HepG2 (cell line): Measurements from ENCODE around the gene TBX18. TPM values are rescaled to one million over a fixed set of nuclear protein-coding genes. Genes with fewer than 3 reads are reported as not detected.

Source experiments
- ATAC-seq: fragments of 200-7000 bp; cut with Tn5 transposase; 3 replicates; pipeline ENCODE4 v1.9.1; 2020; ENCODE audit warnings: mild to moderate bottlenecking, moderate library complexity
- BruUV-seq: library from RNA; stranded (reverse); fragments of 400-500 nt; replicated peaks from 2 replicates; lab custom pipeline; 2021; lab: Mats Ljungman, UMichigan
- CTCF ChIA-PET: fragments of 300-600 bp; formaldehyde crosslinking; extraction: SDS; loops from one replicate; lab custom pipeline; 2021; ENCODE audit warnings: low total read pairs, inconsistent platforms, low intra/inter-chr PET ratio; lab: Yijun Ruan, JAX
- POLR2A ChIA-PET: fragments of 350-600 bp; sonication (Branson Sonifier 250); formaldehyde crosslinking; loops from one replicate; lab custom pipeline; 2020; ENCODE audit warnings: antibody characterized with exemption, inconsistent platforms; lab: Yijun Ruan, JAX
- DNase-seq: peaks from one replicate; pipeline ENCODE4 v3.0.0-alpha.2; 2015; ENCODE audit warnings: low spot score
- FAIRE-seq: peaks from 3 replicates; lab custom pipeline; 2011; peaks lifted over from hg19 to GRCh38; lab: Jason Lieb, UNC
- H2AFZ ChIP-seq: one replicate; pipeline ENCODE4 v1.6.1; 2011; ENCODE audit warnings: low read length, inconsistent platforms
- H3K27ac ChIP-seq: fragments of 300-600 bp; 3 replicates; pipeline ENCODE4 v1.8.0; 2011; ENCODE audit warnings: mixed run types, mild to moderate bottlenecking, mixed read lengths, low read length, inconsistent platforms; ENCODE audit not compliant: insufficient read depth; ENCODE audit errors: extremely low read length
- H3K27me3 ChIP-seq, 2 experiments: fragments of 200-600 bp in 1 of 2; 2 replicates in 1 of 2; 3 replicates in 1 of 2; pipeline versions ENCODE4 v1.6.0 to v1.8.0; 2011; ENCODE audit warnings: low read length in 2 of 2, mild to moderate bottlenecking in 2 of 2, moderate library complexity in 2 of 2, inconsistent platforms in 1 of 2; ENCODE audit not compliant: insufficient read depth in 2 of 2, control insufficient read depth in 1 of 2
- H3K36me3 ChIP-seq, 2 experiments: fragments of 200-600 bp in 1 of 2; replicated peaks in 1 of 2; 2 replicates in 1 of 2; 3 replicates in 1 of 2; pipeline versions ENCODE4 v1.5.1 to v1.8.0; 2011; ENCODE audit warnings: low read length in 2 of 2, inconsistent platforms in 1 of 2; ENCODE audit not compliant: insufficient read depth in 2 of 2, control insufficient read depth in 1 of 2
- H3K4me1 ChIP-seq: 2 replicates; pipeline ENCODE4 v1.5.1; 2012; ENCODE audit warnings: low read length, inconsistent platforms; ENCODE audit not compliant: insufficient read depth
- H3K4me2 ChIP-seq: 2 replicates; pipeline ENCODE4 v1.6.0; 2011; ENCODE audit warnings: low read depth, low read length, inconsistent platforms
- H3K4me3 ChIP-seq, 3 experiments: fragments of 200-600 bp in 1 of 3; sonication (generic), shearing (Covaris generic) in 1 of 3; replicated peaks in 1 of 3; 2 replicates each; pipeline ENCODE4 v1.5.1; 2011 to 2016; ENCODE audit warnings: low read length in 3 of 3, inconsistent platforms in 2 of 3, low read depth in 2 of 3, mild to moderate bottlenecking in 2 of 3, control low read depth in 1 of 3, mixed read lengths in 1 of 3; ENCODE audit not compliant: insufficient read depth in 1 of 3
- H3K79me2 ChIP-seq: one replicate; pipeline ENCODE4 v1.6.1; 2011; ENCODE audit warnings: low read length, inconsistent platforms; ENCODE audit not compliant: insufficient read depth
- H3K9ac ChIP-seq: 2 replicates; pipeline ENCODE4 v1.6.0; 2011; ENCODE audit warnings: mild to moderate bottlenecking, low read depth, low read length, inconsistent platforms; ENCODE audit not compliant: insufficient read depth
- H3K9me3 ChIP-seq: 2 replicates; pipeline ENCODE4 v1.5.1; 2012; ENCODE audit warnings: mild to moderate bottlenecking, low read length
- H4K20me1 ChIP-seq: 2 replicates; pipeline ENCODE4 v1.6.0; 2011; ENCODE audit warnings: inconsistent platforms, mild to moderate bottlenecking, low read length, moderate library complexity; ENCODE audit not compliant: insufficient read depth
- BRCA1 ChIP-seq: sonication (generic); formaldehyde crosslinking; IDR thresholded peaks from 2 replicates; pipeline ENCODE4 v1.4.0; 2020; ENCODE audit warnings: missing genetic modification reagents
- GABPB1 ChIP-seq: IDR thresholded peaks from 2 replicates; pipeline ENCODE4 v1.6.1; 2016; ENCODE audit warnings: mild to moderate bottlenecking, missing genetic modification reagents, moderate library complexity, missing compliant biosample characterization
- HHEX ChIP-seq: IDR thresholded peaks from 2 replicates; pipeline ENCODE4 v1.6.1; 2016; ENCODE audit warnings: control low read depth
- KDM6A ChIP-seq: IDR thresholded peaks from 2 replicates; pipeline ENCODE4 v1.6.1; 2016; ENCODE audit warnings: low read depth
- MED1 ChIP-seq: sonication (generic); formaldehyde crosslinking; IDR thresholded peaks from 2 replicates; pipeline ENCODE4 v1.4.0; 2020; ENCODE audit warnings: missing genetic modification reagents
- MEF2D ChIP-seq: sonication (generic); formaldehyde crosslinking; IDR thresholded peaks from 2 replicates; pipeline ENCODE4 v1.5.1; 2020; ENCODE audit warnings: mild to moderate bottlenecking, missing genetic modification reagents
- SATB2 ChIP-seq: sonication (generic); formaldehyde crosslinking; IDR thresholded peaks from 2 replicates; pipeline ENCODE4 v1.5.0; 2020; ENCODE audit warnings: missing genetic modification reagents
- SP5 ChIP-seq: IDR thresholded peaks from 2 replicates; pipeline ENCODE4 v1.6.1; 2016; ENCODE audit warnings: low read depth, borderline replicate concordance
- THAP9 ChIP-seq: sonication (generic); formaldehyde crosslinking; IDR thresholded peaks from 2 replicates; pipeline ENCODE4; 2020; ENCODE audit warnings: missing genetic modification reagents, mild to moderate bottlenecking, borderline replicate concordance
- TP53 ChIP-seq: sonication (generic); formaldehyde crosslinking; conservative IDR thresholded peaks from 2 replicates; pipeline ENCODE4 v1.4.0; 2020; ENCODE audit warnings: missing genetic modification reagents
- ZBTB7A ChIP-seq: sonication (generic); formaldehyde crosslinking; IDR thresholded peaks from 2 replicates; pipeline ENCODE4 v1.8.0; 2022; ENCODE audit warnings: mild to moderate bottlenecking, missing genetic modification reagents
- ZFYVE20 ChIP-seq: sonication (generic); formaldehyde crosslinking; IDR thresholded peaks from 2 replicates; pipeline ENCODE4 v1.8.0; 2023; ENCODE audit warnings: low read depth, mild to moderate bottlenecking, moderate library complexity, missing genetic modification reagents, borderline replicate concordance
- WGBS: methylation state at CpG from one replicate; pipeline ENCODE4 v1.1.6; 2017; ENCODE audit warnings: low lambda C conversion rate; 5-methylcytosine and 5-hydroxymethylcytosine counted together
- in situ Hi-C: cut with HindIII; loops from 2 replicates; pipeline ENCODE4 v1.10.0; 2017; ENCODE audit warnings: low pct_unique_long_range_greater_than_20kb; ENCODE audit not compliant: extremely low pct_ligation_motif_present
- intact Hi-C: fragments of 100-400 bp; cut with micrococcal nuclease; formaldehyde crosslinking; loops from one replicate; pipeline ENCODE4 v1.10.0; 2022; ENCODE audit not compliant: unreplicated experiment
- polyA plus RNA-seq, 8 experiments: library from polyadenylated mRNA; depleted of rRNA in 3 of 8; stranded (reverse) in 7 of 8; unstranded in 1 of 8; fragments of >200 nt; fragmentation: Illumina TruSeq in 4 of 8; extraction: Trizol in 4 of 8; gene quantifications; 2 replicates each; pipeline versions ENCODE4 v1.2.1 to v1.2.3, GENCODE V29; 2011 to 2016; ENCODE audit warnings: low read depth in 4 of 8, missing spikeins in 1 of 8, mixed read lengths in 1 of 8; ENCODE audit not compliant: insufficient read depth in 1 of 8
- total RNA-seq, 5 experiments: library from RNA; depleted of rRNA; stranded (reverse); fragments of >200 nt; fragmentation: Illumina TruSeq; extraction: Trizol; gene quantifications; 2 replicates each; pipeline ENCODE4 v1.2.3, GENCODE V29; 2016; ENCODE audit warnings: low read depth in 1 of 5
- TF ChIP-seq, protein P1 (sequence below): sonication (generic); formaldehyde crosslinking; IDR thresholded peaks from 2 replicates; pipeline ENCODE4 v1.4.0; 2020; ENCODE audit warnings: mild to moderate bottlenecking, missing genetic modification reagents

The TBX18 gene
- total and polyA plus RNA-seq, 2 of the 13 experiments (the other 11 are each of a cell fraction or from before 2014, with no cell fraction given): not detected

GRCh38 chr6:84773431-84774156 lies 9.2 kb upstream of the TBX18 start (continued):
- TF ChIP-seq, protein P1, sequence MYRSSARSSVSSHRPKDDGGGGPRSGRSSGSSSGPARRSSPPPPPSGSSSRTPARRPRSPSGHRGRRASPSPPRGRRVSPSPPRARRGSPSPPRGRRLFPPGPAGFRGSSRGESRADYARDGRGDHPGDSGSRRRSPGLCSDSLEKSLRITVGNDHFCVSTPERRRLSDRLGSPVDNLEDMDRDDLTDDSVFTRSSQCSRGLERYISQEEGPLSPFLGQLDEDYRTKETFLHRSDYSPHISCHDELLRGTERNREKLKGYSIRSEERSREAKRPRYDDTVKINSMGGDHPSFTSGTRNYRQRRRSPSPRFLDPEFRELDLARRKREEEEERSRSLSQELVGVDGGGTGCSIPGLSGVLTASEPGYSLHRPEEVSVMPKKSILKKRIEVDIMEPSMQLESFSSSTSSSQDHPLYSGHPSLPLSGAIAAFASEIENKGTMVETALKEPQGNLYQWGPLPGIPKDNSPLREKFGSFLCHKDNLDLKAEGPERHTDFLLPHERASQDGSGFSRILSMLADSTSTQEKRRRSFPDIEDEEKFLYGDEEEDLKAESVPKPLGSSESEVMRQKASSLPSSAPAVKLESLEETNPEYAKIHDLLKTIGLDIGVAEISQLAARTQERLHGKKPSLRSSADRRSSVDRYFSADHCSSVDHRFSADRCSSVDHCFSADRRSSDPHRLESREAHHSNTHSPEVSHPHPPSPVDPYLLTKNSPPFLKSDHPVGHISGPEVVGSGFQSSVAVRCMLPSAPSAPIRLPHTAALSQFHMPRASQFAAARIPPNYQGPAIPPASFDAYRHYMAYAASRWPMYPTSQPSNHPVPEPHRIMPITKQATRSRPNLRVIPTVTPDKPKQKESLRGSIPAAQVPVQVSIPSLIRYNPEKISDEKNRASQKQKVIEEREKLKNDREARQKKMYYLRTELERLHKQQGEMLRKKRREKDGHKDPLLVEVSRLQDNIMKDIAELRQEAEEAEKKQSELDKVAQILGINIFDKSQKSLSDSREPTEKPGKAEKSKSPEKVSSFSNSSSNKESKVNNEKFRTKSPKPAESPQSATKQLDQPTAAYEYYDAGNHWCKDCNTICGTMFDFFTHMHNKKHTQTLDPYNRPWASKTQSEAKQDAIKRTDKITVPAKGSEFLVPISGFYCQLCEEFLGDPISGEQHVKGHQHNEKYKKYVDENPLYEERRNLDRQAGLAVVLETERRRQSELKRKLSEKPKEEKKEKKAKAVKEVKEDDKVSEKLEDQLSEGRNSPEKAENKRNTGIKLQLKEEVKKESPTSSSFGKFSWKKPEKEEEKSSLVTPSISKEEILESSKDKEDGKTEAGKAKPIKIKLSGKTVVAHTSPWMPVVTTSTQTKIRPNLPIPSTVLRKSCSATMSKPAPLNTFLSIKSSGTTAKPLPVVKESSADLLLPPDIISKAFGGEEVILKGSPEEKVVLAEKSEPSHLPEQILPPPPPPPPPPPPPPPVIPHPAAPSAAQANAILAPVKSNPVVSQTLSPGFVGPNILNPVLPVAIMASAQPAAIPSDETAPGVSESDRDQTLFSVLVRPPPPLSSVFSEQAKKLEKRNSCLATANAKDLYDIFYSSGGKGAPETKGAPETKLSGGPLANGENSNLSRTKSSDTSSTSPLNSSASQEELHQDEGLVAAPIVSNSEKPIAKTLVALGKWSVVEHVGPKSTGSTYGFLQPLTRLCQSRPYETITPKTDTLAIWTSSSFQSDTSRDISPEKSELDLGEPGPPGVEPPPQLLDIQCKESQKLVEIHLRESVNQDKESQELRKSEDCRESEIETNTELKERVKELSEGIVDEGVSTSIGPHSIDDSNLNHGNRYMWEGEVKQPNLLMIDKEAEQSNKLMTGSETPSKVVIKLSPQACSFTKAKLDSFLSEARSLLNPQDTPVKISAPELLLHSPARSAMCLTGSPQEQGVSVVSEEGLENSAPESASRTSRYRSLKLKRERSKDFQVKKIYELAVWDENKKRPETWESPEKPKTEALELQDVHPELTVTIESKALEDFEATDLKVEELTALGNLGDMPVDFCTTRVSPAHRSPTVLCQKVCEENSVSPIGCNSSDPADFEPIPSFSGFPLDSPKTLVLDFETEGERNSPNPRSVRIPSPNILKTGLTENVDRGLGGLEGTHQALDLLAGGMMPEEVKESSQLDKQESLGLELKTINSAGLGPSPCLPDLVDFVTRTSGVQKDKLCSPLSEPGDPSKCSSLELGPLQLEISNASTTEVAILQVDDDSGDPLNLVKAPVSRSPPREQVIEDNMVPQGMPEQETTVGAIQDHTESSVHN (CRISPR knock-in tag): no peak
- no peak for TF ChIP-seq ZBTB7A

- CTCF ChIA-PET: no interaction called here
- H3K4me2 ChIP-seq: no peak overlapping the region
- DNase-seq (no peak), ATAC-seq (no peak), FAIRE-seq (no peak)
- H3K4me1 ChIP-seq: no peaks in the 10 kb centered on the region
- POLR2A ChIA-PET: no interaction called here
- H3K79me2 ChIP-seq: no peaks in the 10 kb centered on the region
- H2AFZ ChIP-seq: no peak overlapping the region
- no peaks in the 10 kb centered on the region for H3K9me3 ChIP-seq
- intact Hi-C loops (no loop called here), in situ Hi-C loops (no loop called here)
- H4K20me1 ChIP-seq: no peaks in the 10 kb centered on the region
- BruUV-seq: no TSS peak
- no peak overlapping the region for H3K4me3 ChIP-seq
- H3K27me3 ChIP-seq: peaks cover 0 to 11% of the 10 kb centered on the region in 2 experiments; a peak in 2 of 5 replicates
- no peaks in the 10 kb centered on the region for H3K36me3 ChIP-seq
- WGBS: 86% methylated on average over 9 of the region's 14 CpGs
- no peak overlapping the region for H3K27ac ChIP-seq
- H3K9ac ChIP-seq: no peak overlapping the region
- TF ChIP-seq TP53 (CRISPR knock-in tag): no peak
- TF ChIP-seq GABPB1 (CRISPR knock-in tag): no peak
- TF ChIP-seq MEF2D (CRISPR knock-in tag): no peak
- no peak for TF ChIP-seq THAP9
- TF ChIP-seq KDM6A (CRISPR knock-in tag): no peak
- no peak for TF ChIP-seq SP5 (CRISPR knock-in tag)
- TF ChIP-seq HHEX (CRISPR knock-in tag): no peak
- TF ChIP-seq ZFYVE20 (CRISPR knock-in tag): no peak
- no peak for TF ChIP-seq MED1 (CRISPR knock-in tag)
- no peak for TF ChIP-seq BRCA1
- TF ChIP-seq SATB2 (CRISPR knock-in tag): no peak
Measured at GRCh38 chr6:84773133-84773430, 8.7 kb upstream of the TBX18 start.
